Measurements from ENCODE around the gene RAB4A. TPM values are rescaled to one million over a fixed set of nuclear protein-coding genes. Genes with fewer than 3 reads are reported as not detected.

RAB4A gene
- total and polyA plus RNA-seq, 10 of the 15 experiments (the other 5 are each of a cell fraction or from before 2014, with no cell fraction given) = 4.0 to 35.8 (median 17.7) TPM

DNA sequence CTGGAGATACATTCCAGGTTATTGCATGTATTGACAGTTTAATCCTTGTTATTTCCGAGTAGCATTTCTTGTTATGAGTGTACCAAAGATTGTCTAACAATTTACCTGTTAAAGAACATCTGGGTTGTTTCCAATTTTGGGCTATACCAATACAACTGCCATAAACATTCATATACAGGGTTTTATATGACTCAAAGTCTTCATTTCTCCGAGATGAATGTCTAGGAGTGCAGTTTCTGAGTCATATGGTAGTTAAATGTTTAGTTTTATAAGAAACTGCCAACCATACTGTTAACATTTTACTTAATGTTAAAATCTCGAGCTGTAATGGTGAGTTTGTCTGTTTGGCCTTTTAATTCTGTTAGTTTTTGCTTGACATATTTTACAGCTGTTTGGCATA lies 10.0 kb downstream of the RAB4A start:
- TF ChIP-seq NFIC (IDR thresholded peaks at IDR 0.05; ENCODE audit: low read depth, low read length) (0 out of 2 replicates have a peak, but pooled peaks have one; percentile 32), BHLHE40 (IDR thresholded peaks at IDR 0.05; ENCODE audit: borderline replicate concordance in 1 of 2, low read depth in 2 of 2, low read length in 1 of 2) (no peak), POLR2A (IDR thresholded peaks at IDR 0.05; ENCODE audit: low read depth, low read length) (no peak), JUNB (IDR thresholded peaks at IDR 0.05) (peak; percentile 71)
- in situ Hi-C loops (cut with MboI) (no loop called here), intact Hi-C loops (cut with micrococcal nuclease; ENCODE audit: unreplicated experiment) (no loop called here)
- Histone ChIP-seq H2AFZ (ENCODE audit: control insufficient read depth, low read depth, low read length) (no peak overlapping the region), H3K36me3 (ENCODE audit: control insufficient read depth in 2 of 2, insufficient read depth in 2 of 2, low read length in 1 of 2) (no peaks in the 10 kb centered on the region), H3K4me3 (no peak overlapping the region), H3K27me3 (replicated peaks in 1 of 2; ENCODE audit: control insufficient read depth in 2 of 2, insufficient read depth in 2 of 2, low read length in 1 of 2) (no peaks in the 10 kb centered on the region), H4K20me1 (ENCODE audit: control insufficient read depth, insufficient read depth) (0 out of 2 replicates have a peak, but pooled peaks cover 2% of the 10 kb centered on the region), H3K4me2 (ENCODE audit: control insufficient read depth, insufficient read depth) (no peak overlapping the region), H3K9ac (ENCODE audit: control insufficient read depth, insufficient read depth, low read length) (no peak overlapping the region), H3K9me3 (replicated peaks; ENCODE audit: control insufficient read depth, insufficient read depth, low read length) (no peaks in the 10 kb centered on the region), H3K27ac (ENCODE audit: control insufficient read depth, insufficient read depth) (no peak overlapping the region), H3K79me2 (ENCODE audit: control insufficient read depth, insufficient read depth, low read length) (no peaks in the 10 kb centered on the region; the same call in none of the 2 replicates), H3K4me1 (ENCODE audit: control insufficient read depth, insufficient read depth, low read length) (0 out of 2 replicates have a peak, but pooled peaks cover 2% of the 10 kb centered on the region)
- RAD21 ChIA-PET (ENCODE audit: unreplicated experiment) = no interaction called here
- no peak for FAIRE-seq
- POLR2A ChIA-PET = no interaction called here
- SMC1A ChIA-PET (ENCODE audit: uncharacterized antibody, unreplicated experiment) = no interaction called here
- no peak for DNase-seq (ENCODE audit: low read depth, low spot score)
- CTCF ChIA-PET = no interaction called here
- BruUV-seq (replicated peaks) = no TSS peak
- WGBS (ENCODE audit: insufficient coverage, insufficient replicate concordance, low lambda C conversion rate, missing lambda C conversion rate) = 52% methylated on average over 3 of the region's 3 CpGs
- no peak for ATAC-seq

DNA sequence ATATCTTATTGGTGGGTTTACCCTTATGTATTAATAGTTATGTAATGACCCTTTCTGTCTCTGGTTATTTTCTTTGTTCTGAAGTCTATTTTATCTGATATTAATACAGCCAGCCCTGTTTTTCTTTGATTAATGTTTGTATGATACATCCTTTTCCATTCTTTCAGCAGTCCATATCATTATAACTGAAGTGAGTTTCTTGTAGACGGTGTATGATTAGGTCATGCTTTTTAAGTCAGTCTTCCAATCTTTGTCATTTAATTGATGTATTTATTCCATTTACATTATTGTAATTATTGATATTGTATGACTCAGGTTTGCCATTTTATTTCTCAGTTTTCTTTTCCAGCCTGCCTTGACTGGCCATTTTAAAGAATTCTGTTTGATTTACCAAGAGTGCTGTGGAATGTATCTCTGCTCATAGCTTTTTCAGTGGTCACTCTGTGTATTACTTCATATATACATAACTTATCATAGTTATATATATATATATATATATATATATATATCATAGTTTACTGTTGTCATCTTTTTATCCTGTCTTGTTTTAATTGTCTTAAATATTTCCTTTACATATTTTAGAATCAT lies 10.5 kb downstream of the RAB4A start:
- Histone ChIP-seq H3K27me3 (replicated peaks in 1 of 2; ENCODE audit: control insufficient read depth in 2 of 2, insufficient read depth in 2 of 2, low read length in 1 of 2) (no peaks in the 10 kb centered on the region), H3K79me2 (ENCODE audit: control insufficient read depth, insufficient read depth, low read length) (no peaks in the 10 kb centered on the region; the same call in none of the 2 replicates), H3K27ac (ENCODE audit: control insufficient read depth, insufficient read depth) (no peak overlapping the region), H4K20me1 (ENCODE audit: control insufficient read depth, insufficient read depth) (0 out of 2 replicates have a peak, but pooled peaks cover 2% of the 10 kb centered on the region), H3K36me3 (ENCODE audit: control insufficient read depth in 2 of 2, insufficient read depth in 2 of 2, low read length in 1 of 2) (no peaks in the 10 kb centered on the region), H3K9me3 (replicated peaks; ENCODE audit: control insufficient read depth, insufficient read depth, low read length) (no peaks in the 10 kb centered on the region), H3K4me3 (no peak overlapping the region), H3K4me2 (ENCODE audit: control insufficient read depth, insufficient read depth) (no peak overlapping the region), H2AFZ (ENCODE audit: control insufficient read depth, low read depth, low read length) (no peak overlapping the region), H3K4me1 (ENCODE audit: control insufficient read depth, insufficient read depth, low read length) (0 out of 2 replicates have a peak, but pooled peaks cover 2% of the 10 kb centered on the region), H3K9ac (ENCODE audit: control insufficient read depth, insufficient read depth, low read length) (no peak overlapping the region)
- TF ChIP-seq, protein P1, sequence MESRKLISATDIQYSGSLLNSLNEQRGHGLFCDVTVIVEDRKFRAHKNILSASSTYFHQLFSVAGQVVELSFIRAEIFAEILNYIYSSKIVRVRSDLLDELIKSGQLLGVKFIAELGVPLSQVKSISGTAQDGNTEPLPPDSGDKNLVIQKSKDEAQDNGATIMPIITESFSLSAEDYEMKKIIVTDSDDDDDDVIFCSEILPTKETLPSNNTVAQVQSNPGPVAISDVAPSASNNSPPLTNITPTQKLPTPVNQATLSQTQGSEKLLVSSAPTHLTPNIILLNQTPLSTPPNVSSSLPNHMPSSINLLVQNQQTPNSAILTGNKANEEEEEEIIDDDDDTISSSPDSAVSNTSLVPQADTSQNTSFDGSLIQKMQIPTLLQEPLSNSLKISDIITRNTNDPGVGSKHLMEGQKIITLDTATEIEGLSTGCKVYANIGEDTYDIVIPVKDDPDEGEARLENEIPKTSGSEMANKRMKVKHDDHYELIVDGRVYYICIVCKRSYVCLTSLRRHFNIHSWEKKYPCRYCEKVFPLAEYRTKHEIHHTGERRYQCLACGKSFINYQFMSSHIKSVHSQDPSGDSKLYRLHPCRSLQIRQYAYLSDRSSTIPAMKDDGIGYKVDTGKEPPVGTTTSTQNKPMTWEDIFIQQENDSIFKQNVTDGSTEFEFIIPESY (IDR thresholded peaks at IDR 0.05) = no peak
- no peak for TF ChIP-seq ZNF217 (IDR thresholded peaks at IDR 0.05)
- no peak for TF ChIP-seq SMAD5 (IDR thresholded peaks at IDR 0.05; ENCODE audit: low read depth)
- TF ChIP-seq, protein P2, sequence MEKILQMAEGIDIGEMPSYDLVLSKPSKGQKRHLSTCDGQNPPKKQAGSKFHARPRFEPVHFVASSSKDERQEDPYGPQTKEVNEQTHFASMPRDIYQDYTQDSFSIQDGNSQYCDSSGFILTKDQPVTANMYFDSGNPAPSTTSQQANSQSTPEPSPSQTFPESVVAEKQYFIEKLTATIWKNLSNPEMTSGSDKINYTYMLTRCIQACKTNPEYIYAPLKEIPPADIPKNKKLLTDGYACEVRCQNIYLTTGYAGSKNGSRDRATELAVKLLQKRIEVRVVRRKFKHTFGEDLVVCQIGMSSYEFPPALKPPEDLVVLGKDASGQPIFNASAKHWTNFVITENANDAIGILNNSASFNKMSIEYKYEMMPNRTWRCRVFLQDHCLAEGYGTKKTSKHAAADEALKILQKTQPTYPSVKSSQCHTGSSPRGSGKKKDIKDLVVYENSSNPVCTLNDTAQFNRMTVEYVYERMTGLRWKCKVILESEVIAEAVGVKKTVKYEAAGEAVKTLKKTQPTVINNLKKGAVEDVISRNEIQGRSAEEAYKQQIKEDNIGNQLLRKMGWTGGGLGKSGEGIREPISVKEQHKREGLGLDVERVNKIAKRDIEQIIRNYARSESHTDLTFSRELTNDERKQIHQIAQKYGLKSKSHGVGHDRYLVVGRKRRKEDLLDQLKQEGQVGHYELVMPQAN (conservative IDR thresholded peaks at IDR 0.05) = no peak
- RAD21 ChIA-PET (ENCODE audit: unreplicated experiment) = no interaction called here
- intact Hi-C loops (cut with micrococcal nuclease; ENCODE audit: unreplicated experiment) = no loop called here
- DNase-seq (ENCODE audit: low read depth, low spot score) (no peak), FAIRE-seq (no peak), ATAC-seq (no peak)
- in situ Hi-C loops (cut with MboI) = no loop called here
- POLR2A ChIA-PET = no interaction called here
- SMC1A ChIA-PET (ENCODE audit: uncharacterized antibody, unreplicated experiment) = no interaction called here
- CTCF ChIA-PET = no interaction called here
- no TSS peak for BruUV-seq (replicated peaks)
- WGBS (ENCODE audit: insufficient coverage, insufficient replicate concordance, low lambda C conversion rate, missing lambda C conversion rate) = 89% methylated on average over 1 of the region's 1 CpG
